Activated CD4-positive, alpha-beta T cell treated with anti-CD3 and anti-CD28 coated beads for 48 hours (primary cell): Measurements from ENCODE around the gene AHI1.

Experiments
- DNase-seq: peaks from one replicate; pipeline ENCODE4 v3.0.0-alpha.2; 2020

AHI1 gene

DNA sequence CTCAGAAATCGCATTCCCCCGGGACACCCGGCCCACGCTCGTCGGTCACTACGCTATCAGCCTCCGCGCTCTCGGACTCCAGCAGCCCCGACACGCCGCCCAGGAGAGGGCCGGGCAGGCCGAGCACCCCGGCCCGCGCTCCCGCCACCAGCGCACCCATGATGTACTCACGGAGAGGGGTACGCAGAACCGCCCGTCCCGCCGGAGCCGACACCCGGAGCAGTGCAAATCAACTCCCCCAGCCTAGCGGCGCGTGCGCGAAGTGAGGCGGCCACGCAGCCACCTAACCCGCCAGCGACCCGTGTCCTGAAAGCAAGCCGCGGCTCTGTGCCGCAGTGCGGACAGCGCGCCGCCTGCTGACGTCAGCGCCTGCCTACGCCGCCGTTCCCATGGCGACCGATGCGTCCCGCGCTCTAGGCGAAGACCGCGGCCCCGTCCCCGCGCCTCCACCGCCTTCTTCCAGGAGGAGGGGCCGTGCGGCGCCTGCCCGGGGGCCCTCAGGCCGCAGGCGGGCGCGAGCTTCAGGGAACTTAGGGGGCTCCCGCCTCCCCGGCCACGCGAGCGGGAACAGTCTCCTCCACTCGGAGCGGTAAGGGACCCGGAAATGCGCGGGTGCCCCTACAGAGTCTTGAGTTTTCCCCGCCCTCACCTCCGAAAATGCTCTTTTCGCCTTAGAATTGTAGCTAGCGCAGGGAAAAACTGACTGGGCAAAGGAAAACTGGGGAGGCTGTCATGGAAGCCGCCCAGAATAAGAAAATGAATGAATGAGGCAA is at the start of gene AHI1:
Gene AHI1, minus strand, starts transcription at position 329 of the 773 bp plus-strand sequence. CDS start 5,503 bp downstream, outside the sequence.
- peak; percentile 93 for DNase-seq

DNA sequence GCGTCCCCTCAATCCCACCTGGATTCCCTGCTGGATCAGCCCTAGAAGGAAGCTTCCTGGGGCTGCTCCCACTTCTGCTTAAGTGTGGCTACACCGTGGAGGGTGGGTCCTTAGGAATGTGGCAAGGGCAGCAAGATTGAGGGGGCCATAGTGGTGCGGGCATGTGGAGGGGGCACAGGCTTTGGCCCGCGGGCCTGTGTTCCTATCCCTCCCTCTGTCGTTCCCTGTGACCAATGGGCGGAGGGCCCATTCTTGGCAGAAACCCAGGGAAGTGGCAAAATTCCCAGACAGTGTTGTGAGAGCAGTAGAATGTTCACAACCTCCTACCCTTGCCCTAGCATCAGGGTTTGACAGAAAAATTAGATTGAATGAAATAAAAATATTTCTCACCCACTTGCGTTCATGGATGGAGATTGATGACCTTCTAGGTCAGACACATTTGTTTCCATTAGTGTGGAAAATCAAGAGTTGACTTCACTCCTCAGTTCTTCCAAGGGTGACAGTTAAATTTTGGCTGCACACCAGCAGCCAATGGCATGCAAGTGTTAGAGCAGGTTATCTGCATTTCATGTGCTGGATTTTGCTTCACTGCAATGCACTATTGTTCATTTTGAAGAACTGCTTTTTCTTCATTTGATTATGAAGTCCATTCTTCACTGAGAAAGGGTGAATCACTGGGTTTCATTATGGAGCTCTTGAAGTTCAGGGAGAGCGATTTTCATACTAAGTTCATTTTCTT is 49.3 kb upstream of the AHI1 start:
- DNase-seq: no peak

DNA sequence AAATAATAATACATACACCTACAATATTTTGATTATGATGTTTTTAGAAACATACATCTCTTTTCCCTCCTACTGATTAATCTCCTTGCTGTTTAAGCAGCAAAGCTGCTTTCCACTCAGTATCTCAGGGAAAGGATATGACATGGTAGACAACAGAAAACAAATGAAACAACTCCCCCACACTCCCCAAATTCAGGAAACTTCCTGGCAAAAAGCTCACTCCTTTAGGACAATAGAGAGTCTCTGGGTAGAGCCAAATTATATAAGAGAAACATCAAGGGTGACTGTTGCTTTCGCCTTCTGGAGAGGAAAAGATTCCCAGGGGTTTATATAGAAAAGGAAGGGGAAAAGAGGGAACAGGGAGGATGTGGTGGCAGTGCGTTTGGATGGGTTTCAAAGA is 48.7 kb upstream of the AHI1 start:
- no peak for DNase-seq

DNA sequence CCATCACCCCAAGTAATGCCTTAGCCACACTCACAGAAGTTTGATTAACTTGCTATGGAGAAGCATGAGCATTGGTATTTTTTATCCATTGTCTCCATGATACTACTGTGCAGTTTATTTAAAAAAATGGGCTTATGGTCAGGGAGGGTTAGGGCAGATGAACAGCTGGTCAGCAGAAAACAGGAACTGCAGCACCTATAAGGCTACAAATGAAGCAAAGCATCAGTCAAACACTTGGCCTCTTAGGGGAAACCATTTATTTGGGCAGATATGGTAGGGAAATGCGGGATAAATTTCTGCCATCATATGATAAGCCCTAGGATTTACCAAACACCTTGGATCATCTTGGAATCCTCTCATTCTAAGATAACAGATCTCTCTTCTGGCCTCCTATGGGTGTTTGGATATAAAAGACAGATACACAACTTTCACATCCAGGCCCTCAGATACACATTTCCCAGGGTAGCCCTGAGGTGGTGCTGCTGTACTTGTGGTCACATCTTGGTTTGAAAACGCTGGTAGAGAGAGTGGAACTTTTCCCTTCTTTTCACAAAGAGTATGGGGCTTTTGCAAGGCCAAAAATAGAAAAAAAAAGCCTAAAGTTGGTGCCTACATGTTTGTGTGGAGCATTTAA is 42.8 kb upstream of the AHI1 start:
- DNase-seq: no peak

DNA sequence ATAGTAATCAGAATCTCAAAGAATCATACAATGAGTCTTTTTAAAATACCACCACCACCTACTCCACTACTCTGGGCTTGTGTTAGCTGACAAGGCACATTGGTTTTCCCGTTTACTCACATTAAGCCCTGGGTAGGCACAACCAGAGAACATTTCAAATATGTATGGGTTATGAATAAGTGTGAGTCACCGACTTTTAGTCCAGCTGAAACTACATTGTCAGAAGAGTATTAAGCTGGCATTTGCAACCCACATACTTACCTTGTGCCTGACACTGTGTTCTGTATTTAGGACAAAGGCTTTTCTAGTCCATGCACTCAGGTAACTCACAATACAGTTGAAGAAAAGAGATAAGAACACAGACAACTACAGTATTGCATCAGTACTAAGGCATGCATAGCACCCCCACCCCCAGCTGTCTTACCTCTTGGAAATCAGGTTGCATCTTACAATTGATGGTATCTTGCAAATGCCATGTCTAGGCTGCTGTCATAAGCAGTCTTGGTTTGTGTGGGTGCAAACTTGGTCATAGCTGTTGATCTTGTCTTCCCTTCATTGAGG is 40.3 kb upstream of the AHI1 start:
- DNase-seq: peak; percentile 66

DNA sequence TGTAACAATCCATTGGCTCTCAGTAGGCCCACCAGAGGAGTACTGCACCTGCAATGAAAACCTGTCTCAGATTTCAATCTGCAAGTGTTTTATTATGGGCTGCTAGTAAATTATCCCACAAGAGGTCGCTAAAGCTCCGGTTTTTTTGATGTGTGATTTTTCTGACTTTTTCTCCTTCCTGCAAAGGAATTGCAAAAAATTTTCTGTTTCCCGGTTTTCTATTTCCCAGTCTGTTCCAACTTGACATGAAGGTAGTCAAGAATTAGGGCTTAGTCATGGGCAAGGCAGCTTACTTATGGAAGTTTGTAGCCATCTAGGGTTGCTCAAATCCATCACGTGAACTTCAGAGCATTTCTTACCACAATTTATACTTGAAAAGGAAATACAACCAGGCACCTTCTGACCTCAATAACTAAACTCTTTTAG is 38.5 kb upstream of the AHI1 start:
- no peak for DNase-seq

DNA sequence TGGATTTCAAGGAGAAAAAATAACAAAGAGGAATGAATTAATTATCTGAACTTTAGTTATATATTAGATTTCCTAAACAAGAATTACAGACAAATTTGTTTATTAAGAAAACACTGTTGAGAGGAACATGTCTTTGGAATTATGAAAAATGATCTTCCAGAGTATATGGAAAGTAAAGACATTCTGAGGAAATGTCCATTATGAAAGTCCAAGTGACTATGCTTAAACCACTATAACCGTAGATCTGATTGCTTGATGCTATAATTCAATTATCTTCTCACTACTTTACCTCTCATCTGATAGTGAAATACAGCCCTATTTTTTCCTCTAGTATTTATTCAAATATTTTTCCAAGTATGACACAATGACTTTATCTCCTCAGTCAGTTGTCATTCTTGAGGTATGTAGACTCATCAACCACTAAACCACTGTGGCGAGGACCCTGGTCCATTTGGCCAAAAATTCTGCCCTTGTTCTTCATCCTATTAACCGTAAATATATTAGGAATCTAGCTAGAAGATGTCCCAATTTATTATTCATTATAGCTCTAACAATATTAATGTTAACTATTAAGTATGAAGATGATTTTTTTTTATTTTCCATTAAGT is 37.3 kb upstream of the AHI1 start:
- DNase-seq: no peak

DNA sequence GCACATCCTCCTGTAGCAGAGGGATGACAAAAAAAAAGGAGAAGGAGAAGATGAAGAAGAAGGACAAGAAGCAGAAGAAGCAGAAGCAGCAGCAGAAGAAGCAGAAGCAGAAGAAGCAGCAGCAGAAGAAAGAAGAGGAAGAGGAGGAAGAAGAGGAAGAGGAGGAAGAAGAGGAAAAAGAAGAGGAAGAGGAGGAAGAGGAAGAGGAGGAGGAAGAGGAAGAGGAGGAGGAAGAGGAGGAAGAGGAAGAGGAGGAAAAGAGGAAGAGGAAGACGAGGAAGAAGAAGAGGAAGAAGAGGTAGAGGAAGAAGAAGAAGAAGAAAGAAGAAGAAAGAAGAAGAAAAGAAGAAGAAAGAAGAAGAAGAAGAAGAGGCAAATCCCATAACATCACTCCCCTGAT is 35.0 kb upstream of the AHI1 start:
- DNase-seq: no peak

DNA sequence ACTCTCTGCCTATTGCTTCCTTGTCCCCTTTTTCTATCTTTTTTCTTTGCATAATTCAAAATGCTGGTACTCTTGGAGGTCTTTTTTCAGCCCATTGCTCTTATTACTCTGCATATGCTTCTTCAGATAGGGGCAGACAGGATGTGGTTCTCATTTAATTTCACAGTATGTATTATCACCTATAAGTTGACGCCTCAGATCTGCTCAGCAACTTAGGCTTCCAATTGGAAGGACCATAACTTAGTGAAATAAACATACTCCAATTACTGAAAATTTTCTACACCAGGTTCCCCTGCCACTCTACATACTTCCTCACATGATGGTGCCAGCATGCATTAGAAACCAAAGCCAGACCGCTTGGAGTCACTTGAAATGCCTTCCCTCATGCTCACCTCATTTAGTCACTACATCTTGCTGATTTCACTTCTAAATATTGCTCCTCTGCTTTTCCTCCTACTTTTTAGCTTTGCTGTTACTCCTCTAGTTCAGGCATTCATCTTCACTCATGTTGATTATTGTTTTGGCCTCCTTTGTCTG is 34.5 kb upstream of the AHI1 start:
- DNase-seq: no peak

DNA sequence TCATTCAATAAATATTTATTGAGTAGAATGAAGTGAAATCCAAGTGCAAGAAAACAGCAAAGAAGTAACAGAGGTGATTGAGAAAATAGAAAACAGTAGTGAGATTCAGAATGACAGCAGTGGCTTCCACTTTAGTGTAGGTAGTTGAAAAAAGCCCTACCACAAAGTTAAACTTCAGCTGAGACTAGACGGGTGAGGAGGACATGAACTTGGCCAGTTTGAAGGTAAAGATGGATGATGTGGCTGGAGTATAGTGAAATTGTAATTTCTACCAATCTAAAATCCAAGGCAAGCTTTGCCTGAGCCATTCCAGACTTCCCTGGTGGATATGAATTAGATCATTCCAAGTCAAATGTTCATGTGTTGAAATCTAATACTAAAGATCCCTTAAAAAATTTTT is 32.6 kb upstream of the AHI1 start:
- no peak for DNase-seq

DNA sequence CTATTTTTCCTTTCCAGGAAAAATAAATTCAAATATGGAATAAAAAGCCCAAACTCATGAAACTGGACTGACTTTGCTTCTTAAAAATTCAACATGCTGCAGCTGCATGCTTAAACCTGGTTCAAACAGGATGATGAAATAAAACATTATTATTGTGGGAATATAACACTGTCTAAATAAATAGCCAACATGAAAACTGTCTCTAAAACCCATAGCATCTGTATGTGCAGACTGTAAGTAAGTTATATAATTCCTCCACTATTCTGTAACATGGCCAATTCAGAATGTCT is 30.4 kb upstream of the AHI1 start:
- no peak for DNase-seq

DNA sequence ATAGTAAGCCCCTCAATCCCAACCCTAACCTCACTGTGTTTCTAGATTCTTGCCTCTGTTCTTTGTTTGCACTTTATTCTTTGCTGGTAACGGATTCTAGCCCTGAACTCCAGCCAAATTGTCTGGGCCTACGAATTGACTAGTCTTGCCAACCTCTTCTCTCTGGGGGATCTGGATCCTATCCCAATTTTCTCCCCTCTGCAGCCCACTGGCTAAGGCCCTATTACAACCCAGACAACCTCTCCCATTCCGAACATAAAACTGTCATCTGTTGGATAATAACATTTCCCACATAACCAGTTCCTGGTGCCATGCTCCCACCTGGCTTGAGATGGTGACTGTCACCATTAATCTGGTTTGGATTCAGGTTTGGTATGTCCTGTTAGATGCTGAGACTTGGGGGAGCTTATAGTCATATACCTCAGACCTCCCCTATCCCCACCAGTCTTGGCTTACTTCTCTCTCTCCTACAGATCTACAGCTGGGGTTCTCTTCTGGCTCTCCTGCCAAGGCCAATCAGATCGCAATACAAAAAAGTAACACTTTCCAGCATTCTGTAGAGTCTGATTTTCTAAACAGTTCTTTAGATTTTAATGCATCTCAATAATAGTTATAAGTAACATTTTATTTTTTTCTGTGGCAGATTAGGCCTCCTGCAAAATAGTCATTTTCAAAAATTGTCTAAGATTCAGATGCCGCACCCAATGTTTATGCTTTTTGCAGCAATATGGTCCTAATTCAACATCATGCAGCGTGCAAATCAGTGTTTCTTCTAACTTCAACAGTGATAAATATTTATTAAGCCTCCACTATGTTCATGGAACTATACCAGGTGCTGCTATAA is 29.8 kb upstream of the AHI1 start:
- no peak for DNase-seq

DNA sequence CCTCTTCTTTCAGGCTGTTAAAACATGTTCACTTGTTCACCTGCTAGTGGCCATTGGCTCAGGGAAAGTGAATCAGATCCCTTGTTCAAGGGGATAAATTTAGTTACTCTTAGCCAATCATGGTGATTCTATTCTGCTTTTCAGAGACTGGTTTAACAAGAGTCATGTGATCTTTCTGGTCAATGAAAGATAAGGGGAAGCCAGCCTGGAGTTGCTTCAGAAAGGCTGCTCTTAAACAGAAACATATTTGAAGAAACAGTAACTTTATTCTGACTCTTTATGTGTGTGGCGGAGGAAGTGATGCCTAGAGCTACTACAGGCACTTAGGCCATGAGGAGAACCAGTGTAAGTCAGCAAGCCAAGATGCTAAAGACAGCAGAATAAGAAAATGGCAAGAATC is 28.1 kb upstream of the AHI1 start:
- no peak for DNase-seq

DNA sequence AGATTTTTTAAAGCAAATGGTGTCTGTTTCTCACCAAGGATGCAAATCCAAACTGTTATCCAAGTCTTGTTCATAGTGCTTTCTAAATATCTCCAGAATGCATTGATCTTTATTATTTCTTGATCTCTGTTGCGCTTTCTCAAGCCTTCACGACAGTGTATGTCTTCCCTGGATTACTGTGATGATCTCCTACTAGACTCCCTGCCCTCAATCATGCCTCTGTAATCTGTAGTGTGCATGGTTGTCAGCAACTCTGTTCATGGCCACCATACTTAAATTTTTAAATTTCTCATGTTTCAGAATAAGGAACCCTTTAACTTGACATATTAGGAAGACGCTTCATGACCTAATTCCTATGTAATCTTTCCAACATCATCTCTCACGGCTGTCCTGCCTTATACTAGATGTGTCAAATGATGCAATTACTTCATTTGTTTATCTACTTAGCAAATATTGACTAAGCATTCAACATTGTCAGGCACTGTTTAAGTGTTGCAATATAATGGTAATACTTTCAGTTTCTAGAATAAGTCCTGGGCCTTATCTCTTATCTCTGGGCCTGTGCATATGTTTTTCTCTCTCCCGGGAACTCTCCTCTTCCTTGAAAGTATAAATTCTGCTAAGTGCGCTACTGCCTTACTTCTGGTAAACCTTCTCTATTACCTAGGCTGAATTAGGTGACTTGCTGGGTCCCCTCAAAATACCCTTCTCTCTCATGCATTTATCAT is 25.6 kb upstream of the AHI1 start:
- DNase-seq: no peak

DNA sequence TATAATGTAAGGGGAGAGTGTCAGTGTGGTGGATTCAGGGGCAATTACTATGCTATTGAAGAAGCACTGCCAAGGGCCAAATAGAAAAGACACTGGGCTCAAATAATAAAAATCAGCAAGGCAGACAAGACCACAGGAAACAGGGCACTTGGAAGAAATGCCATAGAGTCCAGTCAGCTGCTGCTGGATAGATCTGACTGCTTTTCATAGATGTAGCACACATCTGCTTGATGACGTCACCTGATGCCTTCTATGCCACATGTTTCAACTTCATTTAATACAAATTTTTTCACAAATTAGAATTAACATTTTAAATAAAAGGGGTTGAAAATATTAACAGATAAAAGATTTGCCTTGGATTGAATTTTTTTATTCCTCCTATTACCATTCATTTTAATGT is 23.9 kb upstream of the AHI1 start:
- DNase-seq: no peak

DNA sequence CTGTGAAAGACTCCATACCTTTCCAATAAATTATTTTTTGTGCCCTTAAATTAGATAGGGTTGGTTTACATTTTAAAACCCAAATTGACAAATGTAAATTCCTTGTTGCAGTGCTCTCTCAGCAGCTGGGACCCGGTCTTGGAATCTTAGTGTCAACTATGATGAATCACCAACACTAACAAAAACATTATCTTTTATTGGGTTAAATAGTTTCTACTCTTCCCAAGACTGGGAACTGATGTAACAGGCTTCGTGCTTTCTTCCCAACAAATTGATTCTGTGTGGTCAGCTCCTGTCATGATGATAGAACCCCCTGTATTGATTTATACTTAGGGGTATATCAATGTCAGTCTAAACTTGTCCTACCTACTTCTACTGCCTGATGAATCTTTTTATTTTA is 23.2 kb upstream of the AHI1 start:
- DNase-seq: no peak

DNA sequence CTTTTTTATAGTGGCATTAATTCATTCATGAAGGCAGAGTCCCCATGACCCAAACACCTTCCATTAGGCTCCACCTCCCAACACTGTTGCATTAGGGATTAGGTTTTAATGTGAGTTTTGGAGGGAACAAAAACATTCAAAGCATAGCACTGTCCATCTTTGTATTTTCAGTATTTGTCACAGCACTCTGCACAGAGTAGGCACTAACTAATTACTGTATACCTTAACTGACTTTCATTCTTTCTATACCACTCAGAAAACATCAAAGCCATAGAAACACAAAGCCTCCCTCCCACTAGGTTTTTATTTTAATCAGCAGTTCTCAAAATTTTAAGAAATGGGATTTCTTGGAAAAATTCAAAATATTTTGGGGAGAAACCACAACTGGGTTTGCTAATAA is 21.8 kb upstream of the AHI1 start:
- DNase-seq: no peak

DNA sequence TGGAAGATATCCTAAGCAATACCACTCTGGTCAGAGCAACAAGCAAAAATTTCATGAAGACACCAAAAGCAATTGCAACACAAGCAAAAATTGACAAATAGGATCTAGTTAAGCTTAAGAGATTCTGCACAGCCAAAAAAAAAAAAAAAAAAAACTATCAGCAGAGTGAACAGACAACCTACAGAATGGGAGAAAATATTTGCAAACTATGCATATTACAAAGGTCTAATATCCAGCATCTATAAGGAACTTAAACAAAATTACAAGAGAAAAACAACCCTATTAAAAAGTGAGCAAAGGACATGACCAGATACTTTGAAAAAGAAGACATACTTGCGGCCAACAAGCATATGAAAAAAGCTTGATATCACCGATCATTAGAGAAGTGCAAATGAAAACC is 20.0 kb upstream of the AHI1 start:
- no peak for DNase-seq

DNA sequence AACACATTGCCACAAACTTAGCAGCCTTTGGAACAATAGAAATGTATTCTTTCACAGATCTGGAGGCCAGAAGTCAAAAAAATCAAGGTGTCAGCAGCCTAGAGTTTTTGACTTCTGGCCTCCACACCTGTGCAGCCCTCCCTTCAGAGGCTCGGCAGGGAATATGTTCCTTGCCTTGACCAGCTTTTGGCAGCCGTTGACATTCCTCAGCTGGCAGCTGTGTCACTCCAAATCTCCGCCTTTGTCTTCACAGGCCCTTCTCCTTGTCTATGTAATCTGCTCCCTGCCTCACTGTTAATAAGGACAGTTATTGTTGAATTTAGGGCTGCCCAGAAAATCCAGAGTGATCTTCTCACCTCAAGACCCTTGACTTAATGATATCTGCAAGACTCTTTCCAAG is 17.2 kb upstream of the AHI1 start:
- no peak for DNase-seq

DNA sequence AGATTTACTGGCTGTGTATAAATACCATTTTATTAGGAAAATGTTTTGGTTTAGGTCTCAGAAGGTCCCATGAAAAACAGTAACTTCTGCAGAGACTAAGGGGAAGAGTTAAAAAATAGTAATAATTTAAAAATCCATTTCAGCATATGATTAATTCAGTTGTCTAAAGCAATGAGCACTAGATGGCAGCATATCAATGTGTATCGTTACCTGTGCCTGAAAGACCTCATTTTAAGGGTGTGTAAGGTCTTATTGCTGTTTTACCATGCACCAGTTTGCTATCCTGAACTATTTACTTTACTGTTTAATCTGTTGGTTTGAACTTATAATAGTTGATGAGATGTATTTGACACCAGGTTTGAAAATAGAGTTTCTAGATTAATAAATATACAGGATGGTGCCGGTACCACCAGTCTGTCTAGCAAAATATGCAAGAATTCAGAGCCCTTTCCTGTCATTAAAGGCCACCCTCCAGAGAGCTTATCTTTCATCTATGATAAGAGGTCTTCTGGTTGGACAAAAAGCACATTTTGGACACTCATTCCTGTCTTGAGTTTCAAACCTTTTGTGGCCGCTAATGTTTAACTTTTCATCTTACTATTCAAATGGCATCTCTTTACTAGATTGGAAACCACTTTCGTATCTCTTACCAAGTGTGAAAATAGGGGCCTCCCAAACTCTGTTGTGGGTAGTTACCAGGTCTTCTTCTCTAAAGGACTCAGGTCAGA is 8.9 kb upstream of the AHI1 start:
- DNase-seq: no peak

DNA sequence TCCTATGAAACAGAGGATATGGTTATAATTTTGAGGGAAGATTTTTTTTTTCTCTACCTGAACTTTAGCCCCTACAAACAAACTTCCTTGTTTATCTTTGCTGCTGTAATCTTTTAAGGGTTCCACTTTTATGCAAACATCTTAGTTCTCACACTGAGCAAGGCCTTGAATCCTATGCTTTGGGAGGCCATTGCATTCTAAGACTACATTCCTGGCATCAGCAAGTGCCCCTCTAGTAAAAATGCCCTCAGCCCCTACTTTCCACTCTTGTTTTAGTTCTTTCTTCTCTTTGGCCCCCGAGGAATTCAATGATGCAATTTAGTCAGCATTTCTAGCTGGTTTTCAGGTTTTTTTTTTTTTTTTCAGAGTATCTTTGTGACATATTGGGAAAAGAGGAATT is 8.1 kb upstream of the AHI1 start:
- no peak for DNase-seq
